HG03064 (cell line): ENCODE measurements around the gene SEMA5B.

Experiments
- ATAC-seq: cut with Tn5 transposase; IDR thresholded peaks from one replicate; pipeline ENCODE4 v1.9.1; 2021; ENCODE audit warnings: low read depth; ENCODE audit not compliant: unreplicated experiment

Gene SEMA5B

DNA sequence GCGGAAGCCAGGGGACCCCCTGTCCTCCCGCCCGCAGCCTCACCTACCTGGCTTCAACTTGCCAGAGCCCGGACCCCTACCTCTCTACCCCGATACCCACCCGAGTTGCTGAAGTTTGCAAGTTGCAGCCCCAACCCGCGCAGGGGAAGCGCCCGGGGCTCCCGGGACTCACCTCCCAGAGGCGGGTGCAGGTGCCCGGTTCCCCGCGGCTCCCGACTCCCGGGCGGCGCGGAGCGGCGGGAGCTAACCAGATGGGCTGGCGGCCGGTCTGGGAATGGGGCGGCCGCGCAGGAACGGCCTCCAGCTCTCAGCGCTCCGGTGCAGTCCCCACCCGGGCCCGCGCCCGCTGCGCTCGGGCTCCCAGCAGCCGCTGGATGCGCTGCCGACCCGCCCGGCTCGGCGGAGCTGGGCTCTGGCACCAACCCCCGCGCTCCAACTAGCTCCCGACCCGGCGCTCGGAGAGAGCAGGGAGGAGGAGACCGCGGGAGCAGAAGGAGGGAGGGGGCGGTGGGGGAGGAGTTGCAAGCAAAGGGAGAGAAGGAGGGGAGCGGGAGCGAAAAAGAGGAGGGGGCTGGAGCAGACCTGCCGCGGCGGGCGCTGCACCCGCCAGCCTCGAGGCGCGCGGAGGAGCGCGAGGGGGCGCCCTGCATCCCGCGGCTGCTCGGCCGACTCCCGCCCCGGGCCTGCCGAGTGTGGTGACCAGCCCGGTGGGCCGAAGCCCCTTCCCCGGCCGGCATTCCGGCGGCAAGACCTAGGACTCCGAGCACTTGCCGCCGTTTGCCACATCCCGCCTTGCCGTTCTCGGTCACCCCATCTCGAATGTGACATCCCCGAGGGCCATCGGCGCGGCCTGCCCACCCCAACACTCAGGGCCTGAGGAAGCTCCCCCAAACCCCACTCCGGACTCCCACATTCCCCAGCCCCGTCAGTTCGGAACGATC lies at the start of gene SEMA5B:
Gene SEMA5B (minus strand): TSS at position 472 of the 941 bp plus-strand sequence. CDS start 66,500 bp downstream, outside the sequence.
- no peak for ATAC-seq

DNA sequence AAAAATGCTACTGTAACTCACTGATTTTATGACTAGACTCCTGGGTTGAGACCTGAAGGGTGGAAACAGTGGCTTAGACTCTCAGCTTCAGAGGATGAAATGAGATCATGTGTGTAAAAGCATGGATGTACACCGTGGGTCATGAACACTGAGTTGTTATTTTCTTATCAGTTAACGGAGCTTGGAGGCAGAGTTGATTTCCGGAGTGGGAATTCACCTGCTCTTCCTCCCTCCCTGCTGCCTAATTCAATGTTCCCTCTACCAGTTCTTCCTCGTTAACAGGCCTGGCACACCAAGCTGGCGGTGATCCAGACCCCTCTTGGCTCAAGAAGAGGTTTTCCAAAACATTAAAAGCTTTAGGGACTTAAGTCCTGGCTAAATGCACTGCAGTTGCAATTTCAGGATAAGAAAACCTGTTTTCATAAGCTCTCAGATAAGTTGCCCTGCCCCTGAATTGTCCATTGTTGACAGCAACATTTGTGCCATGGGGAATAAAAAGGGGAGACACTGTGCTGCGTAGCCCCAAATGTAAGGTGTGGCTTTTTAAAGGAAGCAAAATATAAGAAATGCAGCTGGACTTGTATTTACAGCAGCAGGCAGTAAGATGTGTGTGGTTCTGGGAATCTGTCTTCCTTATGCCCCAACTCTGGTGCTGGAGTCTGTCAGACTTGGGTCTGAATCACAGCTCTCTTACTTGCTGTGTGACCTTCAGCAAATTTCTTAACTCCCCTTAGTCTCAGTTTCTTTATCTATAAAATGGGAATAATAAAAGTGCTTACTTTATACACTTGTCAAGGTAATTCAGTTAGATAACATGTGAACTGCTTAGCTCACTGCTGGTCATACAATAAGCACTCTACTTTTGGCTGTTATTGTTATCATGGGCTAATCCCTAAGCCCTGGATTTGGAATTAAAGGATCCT lies 49.2 kb upstream of the SEMA5B start:
- no peak for ATAC-seq

- ATAC-seq = no peak
Observed at GRCh38 chr3:123076112-123076495, 48.5 kb upstream of the SEMA5B start.

DNA sequence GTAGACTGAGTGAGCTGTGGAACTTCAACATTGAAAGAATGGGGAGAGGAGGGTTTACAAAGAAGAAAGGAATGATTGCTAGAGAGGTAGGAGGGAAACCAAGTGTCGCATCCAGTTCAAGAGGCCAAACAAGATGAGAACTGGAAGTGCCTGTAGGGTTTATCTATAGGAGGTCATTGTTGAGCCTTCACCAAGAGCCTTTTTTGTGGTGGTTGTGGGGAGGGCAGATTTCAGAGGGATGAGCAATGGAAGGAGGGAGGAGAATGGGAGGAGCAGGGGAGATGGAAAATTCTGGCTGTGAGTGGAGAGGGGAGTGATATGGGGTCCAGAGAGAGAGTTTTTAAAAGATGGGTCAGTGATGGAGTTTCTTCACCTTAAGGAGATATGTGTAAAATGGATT lies 47.8 kb upstream of the SEMA5B start:
- ATAC-seq = no peak

DNA sequence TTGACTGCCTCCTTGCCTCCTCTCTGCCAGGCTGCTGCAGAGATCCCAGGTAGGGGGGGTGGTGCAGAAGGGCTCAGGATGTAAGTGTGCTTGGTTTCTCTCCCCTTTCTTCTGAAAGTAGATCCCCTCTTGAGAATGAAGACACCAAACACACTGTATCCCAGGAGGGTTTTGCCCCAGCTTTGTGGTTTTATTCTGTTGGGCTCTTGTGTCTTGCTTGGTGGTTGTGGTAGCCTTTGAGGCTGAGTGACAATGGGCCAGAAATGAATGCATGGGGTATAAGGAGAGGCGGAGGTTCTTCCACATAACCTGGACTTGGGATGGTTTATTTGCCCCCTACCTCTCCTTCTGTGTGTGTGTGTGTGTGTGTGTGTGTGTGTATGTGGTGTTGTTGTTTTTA lies 45.0 kb upstream of the SEMA5B start:
- ATAC-seq = no peak

- no peak for ATAC-seq
Observed at GRCh38 chr3:123072152-123072551, 44.6 kb upstream of the SEMA5B start.

DNA sequence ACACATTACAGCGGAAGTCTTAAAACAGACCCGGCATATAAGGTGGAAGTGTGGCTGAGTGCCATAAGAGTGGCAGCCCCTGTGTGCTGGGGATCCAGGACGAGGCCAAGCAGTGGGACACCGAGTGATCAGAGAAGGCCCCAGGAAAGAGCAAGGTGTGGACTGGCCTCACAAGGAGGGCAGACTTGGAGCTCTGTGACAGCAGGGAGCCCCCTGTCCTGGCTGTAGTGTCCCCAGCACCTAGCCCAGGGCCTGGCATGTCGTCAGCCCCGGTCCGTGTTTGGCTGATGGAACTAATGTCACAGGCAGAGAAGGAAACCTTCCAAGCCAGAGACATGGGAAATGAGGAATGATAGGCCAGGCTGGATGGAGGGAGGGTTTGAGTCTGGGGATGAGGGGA lies 44.0 kb upstream of the SEMA5B start:
- ATAC-seq = no peak

GRCh38 chr3:123071146-123071545 lies 43.6 kb upstream of the SEMA5B start:
- no peak for ATAC-seq

DNA sequence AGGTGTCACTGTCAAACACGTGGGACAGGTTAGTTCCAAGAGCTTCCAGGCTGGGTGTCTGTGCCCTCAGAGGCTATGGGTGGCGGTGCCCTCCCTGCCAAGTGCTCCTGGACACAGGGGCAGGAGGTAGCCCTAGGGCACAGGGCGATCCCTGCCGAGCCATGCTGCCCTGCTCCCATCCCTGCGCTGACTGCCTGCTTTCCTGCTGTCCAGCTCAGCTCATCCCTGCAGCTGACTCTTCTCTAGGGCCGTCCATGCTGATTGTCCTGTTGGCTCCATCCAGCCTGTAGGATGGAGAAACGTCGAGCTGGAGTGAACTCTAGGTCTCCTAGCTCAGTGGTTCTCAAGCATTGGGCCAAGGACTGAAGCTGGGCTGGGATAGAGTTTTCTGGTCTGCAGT lies 42.9 kb upstream of the SEMA5B start:
- ATAC-seq = no peak

- ATAC-seq = no peak
Observed at GRCh38 chr3:123068601-123069381, 41.2 kb upstream of the SEMA5B start.

GRCh38 chr3:123067689-123068600 lies 40.4 kb upstream of the SEMA5B start:
- peak; percentile 17 for ATAC-seq

DNA sequence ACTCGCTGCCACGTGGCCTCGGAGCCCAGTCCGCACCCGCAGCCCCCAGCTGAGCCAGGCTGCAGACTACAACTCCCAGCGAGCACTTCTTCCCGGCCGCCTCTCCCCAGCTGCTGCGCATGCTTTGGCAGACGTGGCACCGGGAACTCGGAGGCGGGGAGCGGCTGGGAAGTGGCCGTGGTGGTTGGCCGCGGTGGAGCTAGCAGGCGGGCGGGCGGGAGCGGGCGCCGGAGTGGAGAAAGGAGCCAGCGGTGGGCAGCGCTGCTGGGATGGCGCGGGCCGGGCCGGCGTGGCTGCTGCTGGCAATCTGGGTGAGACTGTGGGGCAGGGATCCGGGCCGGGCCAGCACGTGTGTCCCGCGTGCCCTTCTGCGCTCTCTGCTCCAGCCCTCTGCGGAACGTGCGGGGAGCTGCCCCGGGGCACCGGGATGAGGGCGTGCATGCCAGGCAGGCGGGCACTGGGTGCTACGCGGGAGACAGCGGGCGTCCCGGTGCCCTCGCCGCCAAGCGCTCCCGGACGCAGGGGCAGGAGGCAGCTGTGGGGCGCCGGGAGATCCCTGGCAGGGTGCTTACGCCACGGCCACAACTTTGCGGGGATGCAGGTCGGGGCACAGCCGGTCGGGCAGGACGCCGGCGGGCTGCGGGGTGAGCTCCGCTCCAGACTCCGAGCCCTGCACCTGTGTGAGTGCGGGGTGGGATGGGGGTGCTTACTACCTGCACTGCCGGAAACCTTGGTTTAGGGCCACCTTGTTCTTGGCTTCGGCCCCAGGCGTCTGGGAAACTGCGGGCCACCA lies 39.5 kb upstream of the SEMA5B start, which contains the start of gene PDIA5:
Gene PDIA5 (plus strand): TSS at position 130 of the 793 bp plus-strand sequence. CDS start 140 bp downstream, at position 270.
- ATAC-seq = peak; percentile 78

DNA sequence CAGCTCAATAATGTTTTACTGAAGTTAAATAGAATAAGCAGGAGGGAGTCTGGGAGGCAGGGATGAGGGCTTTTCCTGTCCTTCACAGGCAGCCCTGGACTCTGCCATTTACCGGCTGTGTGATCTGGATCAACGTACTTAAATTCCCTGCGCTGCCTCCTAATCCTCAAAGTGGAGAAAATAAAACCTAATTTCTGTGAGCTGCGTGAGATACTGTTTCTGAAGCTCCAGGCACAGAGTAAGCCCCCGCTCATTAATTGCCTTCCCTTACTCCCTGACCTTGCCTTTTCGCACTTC lies 39.0 kb upstream of the SEMA5B start:
- ATAC-seq = no peak

GRCh38 chr3:123064914-123065313 lies 37.4 kb upstream of the SEMA5B start:
- ATAC-seq = no peak

DNA sequence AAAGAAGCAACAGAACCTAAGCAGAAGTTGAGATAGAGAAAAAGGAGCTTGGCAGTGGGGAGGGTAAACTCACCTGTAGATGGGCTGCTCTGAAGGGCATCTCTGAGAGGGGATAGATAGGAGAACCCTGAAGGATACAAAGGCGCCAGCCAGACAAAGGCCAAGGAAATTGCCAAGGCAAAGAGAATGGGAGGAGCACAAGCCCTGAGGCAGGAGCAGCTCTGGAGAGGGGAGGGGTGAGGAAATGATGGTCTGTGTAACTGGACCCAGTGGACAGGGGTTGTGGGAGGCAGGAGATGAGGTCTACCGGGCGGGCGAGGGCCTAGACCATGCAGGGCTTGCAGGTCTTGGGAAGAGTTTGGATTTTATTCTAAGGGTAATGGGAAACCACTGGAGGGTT lies 36.9 kb upstream of the SEMA5B start:
- no peak for ATAC-seq

GRCh38 chr3:123063034-123063433 lies 35.5 kb upstream of the SEMA5B start:
- no peak for ATAC-seq

- no peak for ATAC-seq
Observed at GRCh38 chr3:123061856-123062255, 34.3 kb upstream of the SEMA5B start.

- no peak for ATAC-seq
Observed at GRCh38 chr3:123060054-123060453, 32.5 kb upstream of the SEMA5B start.

DNA sequence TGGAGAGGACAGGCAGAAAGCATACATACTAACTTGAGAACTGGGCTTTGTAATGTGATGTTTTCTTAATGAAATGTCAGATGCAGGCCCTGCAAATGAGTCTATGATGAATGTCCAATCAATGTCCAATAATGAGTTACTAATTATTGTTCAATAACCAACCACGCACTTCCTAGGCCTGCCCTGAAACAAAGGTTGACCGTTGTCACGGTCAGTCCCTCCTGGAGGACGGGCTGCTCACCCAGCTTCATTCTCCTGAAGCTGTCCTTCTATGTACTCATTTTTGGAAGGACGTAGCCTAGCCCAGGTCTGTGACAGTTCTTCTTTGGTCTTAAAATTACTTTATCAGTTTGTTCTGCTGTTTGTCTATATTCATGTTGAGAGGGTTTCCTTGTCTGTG lies 30.9 kb upstream of the SEMA5B start:
- ATAC-seq = no peak
